MG63 (cell line): ENCODE data around the gene LUZP1. TPM values are rescaled to one million over a fixed set of nuclear protein-coding genes. Genes with fewer than 3 reads are reported as not detected.

Experiments
- DNase-seq: peaks from one replicate; pipeline ENCODE4 v3.0.0-alpha.2; 2020
- H3K27me3 ChIP-seq: fragments of 250-450 bp; sonication (Bioruptor Pico); 2 replicates; pipeline ENCODE4 v1.5.1; 2020; ENCODE audit warnings: mild to moderate bottlenecking, moderate library complexity
- H3K36me3 ChIP-seq: fragments of 250-450 bp; sonication (Bioruptor Pico); 2 replicates; pipeline ENCODE4 v1.5.1; 2020; ENCODE audit warnings: mild to moderate bottlenecking, moderate library complexity
- H3K4me3 ChIP-seq: fragments of 250-450 bp; sonication (Bioruptor Pico); 2 replicates; pipeline ENCODE4 v1.5.1; 2020; ENCODE audit warnings: mild to moderate bottlenecking, moderate library complexity
- H3K9me3 ChIP-seq: fragments of 250-450 bp; sonication (Bioruptor Pico); 2 replicates; pipeline ENCODE4 v1.5.1; 2020; ENCODE audit warnings: mild to moderate bottlenecking, moderate library complexity
- total RNA-seq: library from RNA; depleted of rRNA; stranded (reverse); fragments of >200 nt; shearing (Covaris generic); gene quantifications from 2 replicates; pipeline ENCODE4 v1.2.3, GENCODE V29; 2014; ENCODE audit warnings: low replicate concordance; rRNA removed

Gene LUZP1
- total RNA-seq, 1 experiment from 2014 or later, result 18.2 TPM

GRCh38 chr1:23037081-23037740 lies 131.4 kb downstream of the LUZP1 start:
- H3K9me3 ChIP-seq, result no peaks in the 10 kb centered on the region
- no peaks in the 10 kb centered on the region for H3K27me3 ChIP-seq
- H3K36me3 ChIP-seq, result peaks cover 5% of the 10 kb centered on the region
- DNase-seq, result no peak
- H3K4me3 ChIP-seq, result no peak overlapping the region

- DNase-seq, result no peak
- Histone ChIP-seq H3K9me3 (no peaks in the 10 kb centered on the region), H3K4me3 (no peak overlapping the region), H3K27me3 (no peaks in the 10 kb centered on the region), H3K36me3 (peaks cover 7% of the 10 kb centered on the region)
Observed at GRCh38 chr1:23035823-23036452, 132.7 kb downstream of the LUZP1 start.

Other genes starting within 250 kb of the LUZP1 start
- not detected in 2 replicates for gene LACTBL1, start 196.0 kb downstream of the LUZP1 start, total RNA-seq
- not detected in 2 replicates for gene TEX46, start 153.0 kb downstream of the LUZP1 start, total RNA-seq
- 138 and 140 TPM in 2 replicates for gene KDM1A, start 149.4 kb downstream of the LUZP1 start, total RNA-seq
- 0.20 TPM in 1 of 2 replicates, not detected in the other for gene HTR1D, start 48.6 kb upstream of the LUZP1 start, total RNA-seq
- 149 and 159 TPM in 2 replicates for gene HNRNPR, start 175.4 kb upstream of the LUZP1 start, total RNA-seq
- 9.0 TPM in 2 replicates for gene ZNF436, start 201.0 kb upstream of the LUZP1 start, total RNA-seq